Uterus (tissue), 4 donors: ENCODE data around the gene ARHGEF4. TPM values are rescaled to one million over a fixed set of nuclear protein-coding genes. Genes with fewer than 3 reads are reported as not detected.

Experiments
- DNase-seq, 2 donors: peaks; one replicate each; pipeline ENCODE4 v3.0.0-alpha.2; 2019 to 2020
- H3K27ac ChIP-seq, 2 donors: fragments of 200-600 bp; sonication (generic); 1 replicate in 1 of 2; 2 replicates in 1 of 2; pipeline ENCODE4 v1.5.1; 2016 to 2018
- H3K27me3 ChIP-seq, 2 donors: fragments of 200-600 bp; sonication (generic); one replicate each; pipeline ENCODE4 v1.5.1; 2018 to 2019; ENCODE audit warnings: control low read depth in 1 of 2
- H3K36me3 ChIP-seq, 2 donors: fragments of 200-600 bp; sonication (generic); one replicate each; pipeline ENCODE4 v1.5.1; 2019; ENCODE audit warnings: control low read depth in 1 of 2
- H3K4me1 ChIP-seq, 2 donors: fragments of 200-600 bp; sonication (generic); one replicate each; pipeline ENCODE4 v1.5.1; 2018 to 2019; ENCODE audit warnings: control low read depth in 1 of 2
- H3K4me3 ChIP-seq, 2 donors: fragments of 200-600 bp; sonication (generic); 1 replicate in 1 of 2; 2 replicates in 1 of 2; pipeline ENCODE4 v1.5.1; 2018 to 2019; ENCODE audit warnings: mild to moderate bottlenecking in 1 of 2
- H3K9me3 ChIP-seq, 2 donors: fragments of 200-600 bp; sonication (generic); one replicate each; pipeline ENCODE4 v1.5.1; 2019; ENCODE audit warnings: control low read depth in 1 of 2
- CTCF ChIP-seq, 4 experiments: fragments of 200-600 bp in 2 of 4; fragments of 450-650 bp in 2 of 4; sonication (generic) in 2 of 4; IDR thresholded peaks; one replicate each; pipeline ENCODE4 v1.5.1; 2016 to 2019; ENCODE audit warnings: antibody characterized with exemption in 4 of 4, mild to moderate bottlenecking in 2 of 4, moderate library complexity in 1 of 4
- POLR2A ChIP-seq, 2 donors: fragments of 450-650 bp; IDR thresholded peaks; one replicate each; pipeline ENCODE4 v1.6.1; 2016; ENCODE audit warnings: antibody characterized with exemption in 2 of 2, mild to moderate bottlenecking in 1 of 2, moderate library complexity in 1 of 2
- intact Hi-C: fragments of 100-400 bp; cut with DNase I; formaldehyde crosslinking; loops from one replicate; pipeline ENCODE4 v1.15.1; 2023; ENCODE audit warnings: low total_unique reads
- total RNA-seq, 4 donors: library from RNA; depleted of rRNA in 3 of 4; stranded (reverse); fragments of >200 nt in 3 of 4; gene quantifications; one replicate each; pipeline versions ENCODE4 v1.1.0 to v1.2.4, GENCODE V29; 2014 to 2023
- donor health status: DM: yes; HTN: yes; CAD: no.

Gene ARHGEF4
- total RNA-seq, 4 donors from 2014 or later: 1.8 to 26.2 (median 9.6) TPM

GRCh38 chr2:131039101-131039440 is 202.4 kb downstream of the ARHGEF4 start:
- DNase-seq: no peak
- intact Hi-C loops: no loop called here
- H3K4me1 ChIP-seq: no peaks in the 10 kb centered on the region

GRCh38 chr2:131039535-131039907 is 202.8 kb downstream of the ARHGEF4 start:
- Histone ChIP-seq H3K4me3 (no peak overlapping the region), H3K9me3 (no peaks in the 10 kb centered on the region), H3K36me3 (no peaks in the 10 kb centered on the region), H3K27me3 (no peaks in the 10 kb centered on the region), H3K4me1 (no peaks in the 10 kb centered on the region), H3K27ac (no peak overlapping the region)
- DNase-seq: no peak
- intact Hi-C loops: no loop called here
- TF ChIP-seq POLR2A (IDR thresholded peaks at IDR 0.05) (no peak), CTCF (IDR thresholded peaks at IDR 0.05) (no peak)

More at GRCh38 chr2:131039101-131039440, 202.4 kb downstream of the ARHGEF4 start:
- no peak for TF ChIP-seq CTCF (IDR thresholded peaks at IDR 0.05)
- no peak overlapping the region for H3K27ac ChIP-seq
- H3K36me3 ChIP-seq: no peaks in the 10 kb centered on the region
- H3K9me3 ChIP-seq: no peaks in the 10 kb centered on the region
- H3K27me3 ChIP-seq: no peaks in the 10 kb centered on the region
- no peak overlapping the region for H3K4me3 ChIP-seq

- H3K4me1 ChIP-seq: no peaks in the 10 kb centered on the region
- no peak overlapping the region for H3K27ac ChIP-seq
- no peaks in the 10 kb centered on the region for H3K36me3 ChIP-seq
- H3K9me3 ChIP-seq: no peaks in the 10 kb centered on the region
- TF ChIP-seq CTCF (IDR thresholded peaks at IDR 0.05) (no peak), POLR2A (IDR thresholded peaks at IDR 0.05) (no peak)
- no peak for DNase-seq
- intact Hi-C loops: no loop called here
- H3K27me3 ChIP-seq: no peaks in the 10 kb centered on the region
- no peak overlapping the region for H3K4me3 ChIP-seq
Observed at GRCh38 chr2:131039908-131040660, 203.4 kb downstream of the ARHGEF4 start.

- intact Hi-C loops: no loop called here
- Histone ChIP-seq H3K4me3 (no peak overlapping the region), H3K4me1 (no peaks in the 10 kb centered on the region), H3K27me3 (no peaks in the 10 kb centered on the region), H3K9me3 (no peaks in the 10 kb centered on the region), H3K27ac (no peak overlapping the region), H3K36me3 (no peaks in the 10 kb centered on the region)
- no peak for DNase-seq
- TF ChIP-seq CTCF (IDR thresholded peaks at IDR 0.05): no peak
- TF ChIP-seq POLR2A (IDR thresholded peaks at IDR 0.05): no peak
Observed at GRCh38 chr2:131040661-131041401, 204.1 kb downstream of the ARHGEF4 start.

- Histone ChIP-seq H3K4me1 (no peaks in the 10 kb centered on the region), H3K27ac (no peak overlapping the region), H3K4me3 (no peak overlapping the region), H3K36me3 (no peaks in the 10 kb centered on the region), H3K9me3 (no peaks in the 10 kb centered on the region), H3K27me3 (no peaks in the 10 kb centered on the region)
- DNase-seq: no peak
- intact Hi-C loops: no loop called here
- TF ChIP-seq POLR2A (IDR thresholded peaks at IDR 0.05) (no peak), CTCF (IDR thresholded peaks at IDR 0.05) (no peak)
Observed at GRCh38 chr2:131041402-131042147, 204.9 kb downstream of the ARHGEF4 start.
